GM10266 (cell line): ENCODE data around the gene LCN15.

Source experiments
- DNase-seq: peaks from one replicate; pipeline ENCODE4 v3.0.0; 2012; ENCODE audit errors: extremely low spot score
- TF ChIP-seq, protein P1 (sequence below): IDR thresholded peaks from 2 replicates; pipeline ENCODE4 v1.5.1; 2012; ENCODE audit warnings: mild to moderate bottlenecking, low read depth; ENCODE audit not compliant: control insufficient read depth, insufficient read depth; ENCODE audit errors: missing control alignments

Gene LCN15

GRCh38 chr9:136740069-136740468, 24.2 kb downstream of the LCN15 start:
- TF ChIP-seq, protein P1, sequence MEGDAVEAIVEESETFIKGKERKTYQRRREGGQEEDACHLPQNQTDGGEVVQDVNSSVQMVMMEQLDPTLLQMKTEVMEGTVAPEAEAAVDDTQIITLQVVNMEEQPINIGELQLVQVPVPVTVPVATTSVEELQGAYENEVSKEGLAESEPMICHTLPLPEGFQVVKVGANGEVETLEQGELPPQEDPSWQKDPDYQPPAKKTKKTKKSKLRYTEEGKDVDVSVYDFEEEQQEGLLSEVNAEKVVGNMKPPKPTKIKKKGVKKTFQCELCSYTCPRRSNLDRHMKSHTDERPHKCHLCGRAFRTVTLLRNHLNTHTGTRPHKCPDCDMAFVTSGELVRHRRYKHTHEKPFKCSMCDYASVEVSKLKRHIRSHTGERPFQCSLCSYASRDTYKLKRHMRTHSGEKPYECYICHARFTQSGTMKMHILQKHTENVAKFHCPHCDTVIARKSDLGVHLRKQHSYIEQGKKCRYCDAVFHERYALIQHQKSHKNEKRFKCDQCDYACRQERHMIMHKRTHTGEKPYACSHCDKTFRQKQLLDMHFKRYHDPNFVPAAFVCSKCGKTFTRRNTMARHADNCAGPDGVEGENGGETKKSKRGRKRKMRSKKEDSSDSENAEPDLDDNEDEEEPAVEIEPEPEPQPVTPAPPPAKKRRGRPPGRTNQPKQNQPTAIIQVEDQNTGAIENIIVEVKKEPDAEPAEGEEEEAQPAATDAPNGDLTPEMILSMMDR = no peak
- no peak for DNase-seq

GRCh38 chr9:136739509-136739908, 24.8 kb downstream of the LCN15 start:
- TF ChIP-seq, protein P1 = no peak
- DNase-seq = no peak

- no peak for DNase-seq
- TF ChIP-seq, protein P1 = no peak
These were observed 25.4 kb downstream of the LCN15 start for GRCh38 chr9:136738960-136739359.

DNA sequence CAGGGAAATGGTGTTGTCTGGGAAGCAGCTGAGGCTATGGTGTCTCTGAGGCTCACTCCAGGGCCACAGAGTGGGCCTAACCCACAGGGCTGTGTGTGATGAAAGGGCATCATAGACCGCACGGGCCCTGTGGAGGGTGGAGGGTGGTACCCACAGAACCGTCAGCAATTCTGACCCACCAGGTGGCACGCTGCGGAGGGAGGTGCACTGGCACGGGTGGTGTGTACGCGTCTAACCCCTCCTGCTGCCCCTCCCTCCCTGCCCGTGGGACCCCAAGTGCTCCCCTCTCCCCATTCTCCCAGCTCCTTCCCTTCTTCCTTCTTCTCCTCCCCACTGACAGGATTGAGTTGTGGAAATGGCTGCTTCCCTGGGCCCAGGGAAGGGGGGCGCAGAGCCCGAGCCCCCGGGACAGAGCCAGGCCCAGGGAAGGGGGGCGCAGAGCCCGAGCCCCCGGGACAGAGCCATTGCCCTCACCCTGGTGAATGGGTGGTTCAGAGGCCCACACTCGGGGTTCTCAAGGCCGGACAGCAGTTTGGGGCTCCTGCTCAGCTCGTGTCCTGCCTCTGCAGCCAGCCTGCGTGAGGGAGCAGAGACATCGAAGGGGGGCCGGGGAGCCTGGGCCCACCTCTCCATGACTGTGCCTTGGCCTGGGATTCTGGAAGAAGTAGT, 28.4 kb downstream of the LCN15 start:
- TF ChIP-seq, protein P1 = no peak
- no peak for DNase-seq

- DNase-seq = no peak
- TF ChIP-seq, protein P1 = no peak
These were observed 29.4 kb downstream of the LCN15 start for GRCh38 chr9:136734837-136735496.

DNA sequence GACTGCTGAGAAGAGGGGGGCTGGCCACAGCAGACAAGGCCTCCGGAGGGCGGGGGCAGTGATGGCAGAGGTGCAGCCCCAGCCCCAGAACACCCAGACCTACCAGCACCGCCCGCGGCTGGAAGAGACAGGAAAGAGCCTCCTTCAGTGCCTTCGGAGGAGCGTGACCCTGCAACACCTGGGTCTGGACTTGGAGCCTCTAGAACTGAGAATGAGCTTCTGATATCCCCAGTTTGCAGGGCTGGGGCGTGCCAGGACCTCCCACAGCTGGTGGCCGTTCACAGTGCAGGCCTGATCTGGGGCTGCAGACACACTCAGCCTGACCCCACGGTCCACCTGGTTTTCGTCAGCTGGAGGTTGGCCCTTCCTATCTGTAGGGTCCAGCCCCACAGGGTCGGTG, 30.7 kb downstream of the LCN15 start:
- TF ChIP-seq, protein P1 = no peak
- DNase-seq = no peak

GRCh38 chr9:136732444-136733178, 31.7 kb downstream of the LCN15 start:
- TF ChIP-seq, protein P1 = no peak

More at GRCh38 chr9:136732444-136733178, 31.7 kb downstream of the LCN15 start:
- no peak for DNase-seq
